ENCODE measurements around the gene LRRC53.

LRRC53 gene

GRCh38 chr1:74434321-74434720 is 78.1 kb downstream of the LRRC53 start:
- Histone ChIP-seq H4K20me1 (ENCODE audit: control insufficient read depth, insufficient read depth, low read depth, low read length) (no peaks in the 10 kb centered on the region), H3K4me1 (ENCODE audit: control insufficient read depth, low read length) (no peaks in the 10 kb centered on the region), H3K36me3 (ENCODE audit: control insufficient read depth, low read length) (no peaks in the 10 kb centered on the region), H3K27ac (ENCODE audit: low read depth, low read length) (no peak overlapping the region), H3K4me3 (ENCODE audit: low read length) (no peak overlapping the region), H3K9me3 (ENCODE audit: control insufficient read depth, insufficient read depth, low read length) (no peaks in the 10 kb centered on the region), H3K4me2 (ENCODE audit: low read length) (no peak overlapping the region), H3K27me3 (ENCODE audit: control insufficient read depth, low read length) (no peaks in the 10 kb centered on the region), H3K9me2 (replicated peaks; ENCODE audit: control insufficient read depth, low read length) (no peaks in the 10 kb centered on the region), H3F3A (ENCODE audit: control insufficient read depth, insufficient read depth) (no peaks in the 10 kb centered on the region), H3K79me2 (ENCODE audit: control insufficient read depth, low read length) (no peaks in the 10 kb centered on the region)
- TF ChIP-seq EZH2phosphoT487 (IDR thresholded peaks at IDR 0.05; ENCODE audit: borderline replicate concordance, low read length) (no peak), CTCF (IDR thresholded peaks at IDR 0.05; ENCODE audit: low read depth, low read length, poor library complexity, severe bottlenecking) (no peak)

GRCh38 chr1:74432325-74432724 is 80.1 kb downstream of the LRRC53 start:
- H3F3A ChIP-seq (ENCODE audit: control insufficient read depth, insufficient read depth), result no peaks in the 10 kb centered on the region
- H3K9me3 ChIP-seq (ENCODE audit: control insufficient read depth, insufficient read depth, low read length), result no peaks in the 10 kb centered on the region
- H3K4me3 ChIP-seq (ENCODE audit: low read length), result no peak overlapping the region
- TF ChIP-seq CTCF (IDR thresholded peaks at IDR 0.05; ENCODE audit: low read depth, low read length, poor library complexity, severe bottlenecking), result no peak
- TF ChIP-seq EZH2phosphoT487 (IDR thresholded peaks at IDR 0.05; ENCODE audit: borderline replicate concordance, low read length), result no peak
- H3K36me3 ChIP-seq (ENCODE audit: control insufficient read depth, low read length), result no peaks in the 10 kb centered on the region
- no peaks in the 10 kb centered on the region for H3K9me2 ChIP-seq (replicated peaks; ENCODE audit: control insufficient read depth, low read length)
- H3K4me2 ChIP-seq (ENCODE audit: low read length), result no peak overlapping the region
- no peaks in the 10 kb centered on the region for H3K79me2 ChIP-seq (ENCODE audit: control insufficient read depth, low read length)
- no peaks in the 10 kb centered on the region; the same call in 1 of the 2 replicates for H4K20me1 ChIP-seq (ENCODE audit: control insufficient read depth, insufficient read depth, low read depth, low read length)
- no peaks in the 10 kb centered on the region for H3K4me1 ChIP-seq (ENCODE audit: control insufficient read depth, low read length)
- no peak overlapping the region for H3K27ac ChIP-seq (ENCODE audit: low read depth, low read length)
- no peaks in the 10 kb centered on the region for H3K27me3 ChIP-seq (ENCODE audit: control insufficient read depth, low read length)

- no peaks in the 10 kb centered on the region; the same call in 1 of the 2 replicates for H4K20me1 ChIP-seq (ENCODE audit: control insufficient read depth, insufficient read depth, low read depth, low read length)
- no peaks in the 10 kb centered on the region for H3K36me3 ChIP-seq (ENCODE audit: control insufficient read depth, low read length)
- no peaks in the 10 kb centered on the region for H3F3A ChIP-seq (ENCODE audit: control insufficient read depth, insufficient read depth)
- H3K4me1 ChIP-seq (ENCODE audit: control insufficient read depth, low read length), result no peaks in the 10 kb centered on the region
- H3K4me2 ChIP-seq (ENCODE audit: low read length), result no peak overlapping the region
- no peaks in the 10 kb centered on the region for H3K27me3 ChIP-seq (ENCODE audit: control insufficient read depth, low read length)
- H3K9me3 ChIP-seq (ENCODE audit: control insufficient read depth, insufficient read depth, low read length), result no peaks in the 10 kb centered on the region
- TF ChIP-seq CTCF (IDR thresholded peaks at IDR 0.05; ENCODE audit: low read depth, low read length, poor library complexity, severe bottlenecking) (no peak), EZH2phosphoT487 (IDR thresholded peaks at IDR 0.05; ENCODE audit: borderline replicate concordance, low read length) (no peak)
- H3K27ac ChIP-seq (ENCODE audit: low read depth, low read length), result no peak overlapping the region
- no peak overlapping the region for H3K4me3 ChIP-seq (ENCODE audit: low read length)
- H3K9me2 ChIP-seq (replicated peaks; ENCODE audit: control insufficient read depth, low read length), result no peaks in the 10 kb centered on the region
- H3K79me2 ChIP-seq (ENCODE audit: control insufficient read depth, low read length), result no peaks in the 10 kb centered on the region
These were observed 80.9 kb downstream of the LRRC53 start for GRCh38 chr1:74431531-74431930.
